Activated CD8-positive, alpha-beta T cell treated with anti-CD3 and anti-CD28 coated beads for 36 hours (primary cell): ENCODE results near the gene RNF180. TPM values are rescaled to one million over a fixed set of nuclear protein-coding genes. Genes with fewer than 3 reads are reported as not detected.

Source experiments
- ATAC-seq: fragments of 200-7000 bp; cut with Tn5 transposase; one replicate; pipeline ENCODE4 v1.10.0; 2021; ENCODE audit warnings: mild to moderate bottlenecking, moderate library complexity
- CTCF ChIA-PET: fragments of 350-600 bp; sonication (Branson Sonifier 250); formaldehyde crosslinking; loops from one replicate; lab custom pipeline; 2021; ENCODE audit warnings: antibody characterized with exemption; lab: Charles Lee
- POLR2A ChIA-PET: fragments of 350-600 bp; sonication (Branson Sonifier 250); formaldehyde crosslinking; loops from one replicate; lab custom pipeline; 2021; ENCODE audit warnings: antibody characterized with exemption; lab: Charles Lee
- DNase-seq: peaks from one replicate; pipeline ENCODE4 v3.0.0-alpha.2; 2020
- H3K27ac Mint-ChIP-seq: one replicate; pipeline ENCODE4 v1.8.0; 2021; ENCODE audit warnings: mild to moderate bottlenecking, mixed read lengths
- H3K27me3 Mint-ChIP-seq: one replicate; pipeline ENCODE4 v1.8.0; 2021; ENCODE audit warnings: mixed read lengths
- H3K36me3 Mint-ChIP-seq: one replicate; pipeline ENCODE4 v1.8.0; 2021; ENCODE audit warnings: low read depth, mixed read lengths
- H3K4me1 Mint-ChIP-seq: one replicate; pipeline ENCODE4 v1.8.0; 2021; ENCODE audit warnings: low read depth, mixed read lengths
- H3K4me3 Mint-ChIP-seq: one replicate; pipeline ENCODE4 v1.8.0; 2021; ENCODE audit warnings: mild to moderate bottlenecking, moderate library complexity, mixed read lengths
- H3K9me3 Mint-ChIP-seq: one replicate; pipeline ENCODE4 v1.8.0; 2021; ENCODE audit warnings: mixed read lengths
- CTCF ChIP-seq: fragments of 200-600 bp; IDR thresholded peaks from one replicate; pipeline ENCODE4 v1.8.0; 2022; ENCODE audit warnings: antibody characterized with exemption, mild to moderate bottlenecking
- intact Hi-C: fragments of 100-400 bp; cut with micrococcal nuclease; formaldehyde crosslinking; loops from one replicate; pipeline ENCODE4 v1.10.0; 2022
- total RNA-seq, 2 experiments: library from RNA; stranded (reverse); gene quantifications; one replicate each; pipeline ENCODE4 v1.2.3, GENCODE V29; 2021

RNF180 gene
- total RNA-seq, 2 experiments from 2014 or later: not detected

GRCh38 chr5:64318175-64318574, 152.5 kb downstream of the RNF180 start:
- H3K36me3 Mint-ChIP-seq: no peaks in the 10 kb centered on the region
- no peak overlapping the region for H3K27ac Mint-ChIP-seq
- no peak overlapping the region for H3K4me3 Mint-ChIP-seq
- H3K9me3 Mint-ChIP-seq: peaks cover 1% of the 10 kb centered on the region
- TF ChIP-seq CTCF: no peak
- intact Hi-C loops: no loop called here
- POLR2A ChIA-PET: no interaction called here
- CTCF ChIA-PET: no interaction called here
- DNase-seq (no peak), ATAC-seq (no peak)
- H3K4me1 Mint-ChIP-seq: no peaks in the 10 kb centered on the region
- no peaks in the 10 kb centered on the region for H3K27me3 Mint-ChIP-seq

DNA sequence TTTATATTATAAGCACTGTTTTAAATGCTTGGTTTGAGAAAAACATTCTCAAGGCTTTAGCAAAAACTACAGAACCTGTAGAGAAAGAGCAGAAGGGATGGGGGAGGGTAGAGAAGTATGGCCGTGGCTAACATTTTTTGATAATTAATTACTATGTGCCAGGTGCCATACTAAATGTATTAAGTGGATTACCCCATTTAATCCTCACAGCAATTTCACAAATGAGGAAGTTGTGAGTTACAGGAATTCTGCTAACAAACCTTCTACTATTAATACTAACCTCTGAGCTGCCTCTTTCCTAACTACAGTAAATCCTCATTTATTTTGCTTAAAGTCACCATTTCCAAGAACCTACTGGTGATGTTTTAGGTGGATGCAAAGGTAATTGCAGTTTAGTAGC, 157.9 kb downstream of the RNF180 start:
- Mint-ChIP-seq H3K36me3 (no peaks in the 10 kb centered on the region), H3K9me3 (peaks cover 6% of the 10 kb centered on the region), H3K4me3 (no peak overlapping the region), H3K27me3 (no peaks in the 10 kb centered on the region), H3K4me1 (no peaks in the 10 kb centered on the region), H3K27ac (no peak overlapping the region)
- intact Hi-C loops: no loop called here
- ATAC-seq: no peak
- ChIA-PET CTCF (no interaction called here), POLR2A (no interaction called here)
- DNase-seq: no peak
- no peak for TF ChIP-seq CTCF

- POLR2A ChIA-PET: no interaction called here
- TF ChIP-seq CTCF: no peak
- intact Hi-C loops: no loop called here
- Mint-ChIP-seq H3K36me3 (no peaks in the 10 kb centered on the region), H3K4me3 (no peak overlapping the region), H3K27ac (no peak overlapping the region), H3K4me1 (no peaks in the 10 kb centered on the region), H3K9me3 (peaks cover 9% of the 10 kb centered on the region), H3K27me3 (no peaks in the 10 kb centered on the region)
- CTCF ChIA-PET: no interaction called here
- DNase-seq (no peak), ATAC-seq (no peak)
Observed at GRCh38 chr5:64330728-64331231, 165.1 kb downstream of the RNF180 start.

GRCh38 chr5:64331597-64332277, 166.1 kb downstream of the RNF180 start:
- no peak for ATAC-seq

More at GRCh38 chr5:64331597-64332277, 166.1 kb downstream of the RNF180 start:
- peaks cover 7% of the 10 kb centered on the region for H3K9me3 Mint-ChIP-seq
- H3K4me3 Mint-ChIP-seq: no peak overlapping the region
- ChIA-PET POLR2A (no interaction called here), CTCF (no interaction called here)
- DNase-seq: no peak
- no peaks in the 10 kb centered on the region for H3K36me3 Mint-ChIP-seq
- no peaks in the 10 kb centered on the region for H3K27me3 Mint-ChIP-seq
- no peak overlapping the region for H3K27ac Mint-ChIP-seq
- TF ChIP-seq CTCF: no peak
- no peaks in the 10 kb centered on the region for H3K4me1 Mint-ChIP-seq
- intact Hi-C loops: no loop called here
